T-helper 2 cell (primary cell): ENCODE data around the gene RNF5.
"Not testable (repeated sequence)": the region's sequence is repeated elsewhere in the genome, so short reads cannot be mapped to it uniquely, and the experiment has no call there.

Source experiments
- DNase-seq, 5 experiments: peaks; one replicate each; pipeline versions ENCODE4 v3.0.0 to v3.0.0-alpha.2; 2012 to 2022

Gene RNF5

DNA sequence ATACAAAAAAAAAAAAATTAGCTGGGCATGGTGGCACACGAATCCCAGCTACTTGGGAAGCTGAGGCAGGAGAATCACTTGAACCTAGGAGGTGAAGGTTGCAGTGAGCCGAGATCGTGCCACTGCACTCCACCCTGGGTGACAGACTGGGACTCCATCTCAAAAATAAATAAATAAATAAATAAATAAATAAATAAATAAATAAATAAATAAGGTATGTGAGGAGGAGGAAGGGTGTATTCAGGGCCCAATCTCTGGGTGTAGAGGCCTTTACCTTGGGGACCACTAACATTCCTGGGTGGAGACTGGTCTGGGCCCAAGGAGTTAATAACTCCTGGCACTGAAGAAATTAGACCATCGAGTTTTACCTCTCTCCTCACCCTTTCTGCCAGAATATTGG is 33.2 kb downstream of the RNF5 start:
- DNase-seq = not testable (repeated sequence)

DNA sequence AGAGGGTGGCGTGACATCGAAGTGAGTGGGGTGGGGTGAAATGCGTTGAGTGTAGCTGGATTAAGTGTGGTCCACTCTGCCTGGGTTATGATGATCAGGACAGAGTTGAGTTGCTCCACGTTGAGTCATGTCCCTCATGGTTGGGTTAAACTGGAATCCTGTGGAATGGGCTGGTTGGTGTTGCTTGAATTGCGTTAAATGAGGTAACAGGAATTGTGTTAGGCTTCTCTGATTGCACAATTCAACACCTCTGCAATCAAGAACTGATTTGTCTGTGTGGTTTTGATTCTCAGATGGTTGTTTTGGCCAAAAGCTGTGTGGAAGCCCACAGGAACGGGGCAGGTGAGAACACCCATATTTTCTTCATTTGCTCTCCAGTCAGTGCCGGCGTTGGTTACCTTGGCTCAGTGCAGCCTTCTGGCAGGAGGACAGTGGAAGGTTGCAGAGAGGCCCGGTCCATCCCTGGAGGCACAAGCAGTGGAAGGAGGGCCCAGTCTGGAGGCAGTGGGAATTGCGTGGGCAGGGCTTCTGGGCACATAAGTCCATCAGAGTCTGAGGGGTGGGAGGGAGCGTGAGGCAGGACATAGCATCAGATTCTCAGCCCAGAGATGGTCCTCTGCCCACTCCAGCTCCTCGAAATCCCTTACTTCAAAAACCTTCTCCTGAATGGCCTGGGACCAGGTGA is 34.0 kb downstream of the RNF5 start:
- no peak for DNase-seq

DNA sequence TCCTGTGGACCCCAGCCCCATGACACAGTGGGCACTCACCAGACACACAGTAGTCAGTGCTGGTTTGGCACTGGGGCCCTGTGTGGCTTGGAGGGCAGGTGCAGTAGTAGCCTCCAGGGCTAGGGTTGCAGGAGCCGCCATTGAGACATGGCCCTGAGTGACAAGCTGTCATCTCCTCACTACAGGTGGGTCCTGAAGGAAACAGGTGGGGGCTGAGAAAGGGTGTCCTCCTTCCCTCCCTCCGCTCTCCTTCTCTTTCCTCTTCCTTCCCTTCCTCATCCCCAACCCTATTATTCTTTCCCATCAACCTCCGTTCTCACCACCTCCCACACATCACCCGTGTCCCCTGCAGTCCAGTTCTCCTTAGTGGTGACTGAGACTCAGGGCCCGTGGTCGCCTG is 35.4 kb downstream of the RNF5 start:
- no peak for DNase-seq

DNA sequence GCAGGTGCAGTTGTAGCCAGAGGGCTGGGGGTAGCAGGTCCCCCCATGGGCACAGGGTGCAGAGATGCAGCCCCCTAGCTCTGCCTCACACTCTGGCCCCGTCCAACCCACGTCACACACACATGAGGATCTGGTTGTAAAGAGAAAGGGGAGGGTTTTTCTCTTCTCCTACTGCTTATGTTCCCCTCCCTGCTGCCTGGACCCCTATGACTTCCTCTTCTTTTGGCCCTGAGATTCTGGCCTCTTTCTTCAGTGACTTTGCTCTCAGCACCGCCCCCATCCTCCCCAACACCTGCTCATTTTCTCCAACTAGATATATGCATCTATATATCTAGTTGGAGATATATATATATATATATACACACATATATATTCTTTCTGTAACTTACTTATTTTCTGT is 35.9 kb downstream of the RNF5 start:
- DNase-seq = no peak

DNA sequence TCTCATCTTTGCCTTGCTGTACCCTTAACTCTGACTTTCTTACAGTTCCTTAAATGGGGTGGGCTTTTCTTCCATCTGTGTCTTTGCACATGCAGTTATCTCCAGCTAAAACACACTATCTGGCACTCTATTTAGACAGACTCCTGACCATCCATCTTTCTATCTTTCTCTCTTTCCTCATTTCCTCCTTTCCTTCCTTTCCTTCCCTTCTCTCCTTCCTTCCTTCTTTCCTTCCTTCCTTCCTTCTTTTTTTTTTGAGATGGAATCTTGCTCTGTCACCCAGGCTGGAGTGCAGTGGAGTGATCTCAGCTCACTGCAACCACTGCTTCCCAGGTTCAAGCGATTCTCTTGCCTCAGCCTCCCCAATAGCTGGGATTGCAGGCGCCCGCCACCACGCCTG is 37.4 kb downstream of the RNF5 start:
- DNase-seq = no peak

DNA sequence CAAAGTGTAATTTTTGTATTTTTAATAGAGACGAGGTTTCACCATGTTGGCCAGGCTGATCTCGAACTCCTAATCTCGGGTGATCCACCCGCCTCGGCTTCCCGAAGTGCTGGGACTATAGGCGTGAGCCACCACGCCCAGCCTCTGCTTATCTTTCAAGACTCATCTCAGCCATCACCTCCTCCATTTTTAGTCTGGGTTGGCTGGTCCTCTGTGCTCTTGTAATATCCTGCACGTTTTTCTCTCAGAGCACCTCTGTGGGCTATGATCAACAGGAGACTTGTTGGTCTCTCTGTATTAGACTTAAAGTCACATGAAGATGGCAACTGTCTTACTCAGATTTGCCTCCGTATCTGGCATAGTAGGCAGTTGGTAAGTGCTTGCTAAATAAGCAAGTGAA is 38.1 kb downstream of the RNF5 start:
- no peak for DNase-seq

DNA sequence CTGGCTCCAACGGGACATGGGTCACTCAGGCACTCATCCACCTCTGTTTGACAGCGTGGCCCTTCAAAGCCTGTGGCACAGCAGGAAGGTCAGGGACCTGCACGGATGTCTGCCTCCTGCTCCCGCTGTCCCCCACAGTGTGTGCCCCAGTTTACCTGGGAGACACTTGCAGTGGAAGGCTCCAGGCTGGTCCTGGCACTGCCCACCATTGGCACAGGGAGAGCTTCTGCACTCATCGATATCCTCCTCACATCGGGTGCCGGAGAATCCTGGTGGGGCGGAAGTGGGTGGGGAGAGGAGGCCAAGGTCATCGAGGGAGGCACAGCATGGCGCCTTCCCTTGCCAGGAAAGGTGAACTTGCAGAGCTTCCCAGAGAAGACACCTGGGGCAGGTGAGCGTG is 38.8 kb downstream of the RNF5 start:
- no peak for DNase-seq

DNA sequence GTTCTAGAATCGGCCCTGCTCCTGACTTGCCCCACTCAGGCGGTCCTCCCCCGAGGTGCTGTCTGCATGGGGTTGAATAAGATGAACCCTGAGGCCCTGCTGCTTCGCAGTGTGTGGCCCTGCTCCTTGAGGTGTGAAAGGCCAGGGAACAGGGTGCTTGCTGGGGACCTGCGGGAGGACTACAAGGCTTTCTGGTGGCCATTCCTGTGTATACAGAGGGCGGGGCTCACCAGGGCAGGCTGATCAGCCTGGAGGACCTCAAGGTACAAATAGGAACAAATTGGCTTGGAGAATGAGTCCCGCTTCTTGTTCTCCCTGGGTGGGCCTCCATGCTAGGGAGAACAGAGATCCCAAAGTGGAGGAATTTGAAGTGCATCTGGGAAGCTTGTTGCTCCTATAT is 40.0 kb downstream of the RNF5 start:
- DNase-seq = no peak

DNA sequence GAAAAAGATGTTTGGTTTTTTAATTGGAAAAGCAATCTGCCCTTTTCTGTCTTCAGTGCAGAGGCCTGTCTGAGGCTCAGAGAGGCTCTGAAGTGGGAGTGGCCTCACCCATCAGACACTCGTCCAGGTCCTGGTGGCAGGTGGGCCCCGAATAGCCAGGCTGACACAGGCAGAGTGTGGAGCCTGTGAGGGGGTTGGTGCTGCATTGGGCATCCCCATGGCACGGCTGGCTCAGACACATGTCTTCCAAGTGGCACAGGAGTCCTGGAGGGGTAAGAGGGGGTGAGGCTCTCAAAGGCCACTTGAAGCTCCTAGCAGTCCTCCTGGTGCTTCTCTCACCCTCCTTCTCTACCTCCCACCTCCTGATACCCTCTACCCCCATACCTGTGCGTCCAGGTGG is 41.8 kb downstream of the RNF5 start:
- no peak for DNase-seq

DNA sequence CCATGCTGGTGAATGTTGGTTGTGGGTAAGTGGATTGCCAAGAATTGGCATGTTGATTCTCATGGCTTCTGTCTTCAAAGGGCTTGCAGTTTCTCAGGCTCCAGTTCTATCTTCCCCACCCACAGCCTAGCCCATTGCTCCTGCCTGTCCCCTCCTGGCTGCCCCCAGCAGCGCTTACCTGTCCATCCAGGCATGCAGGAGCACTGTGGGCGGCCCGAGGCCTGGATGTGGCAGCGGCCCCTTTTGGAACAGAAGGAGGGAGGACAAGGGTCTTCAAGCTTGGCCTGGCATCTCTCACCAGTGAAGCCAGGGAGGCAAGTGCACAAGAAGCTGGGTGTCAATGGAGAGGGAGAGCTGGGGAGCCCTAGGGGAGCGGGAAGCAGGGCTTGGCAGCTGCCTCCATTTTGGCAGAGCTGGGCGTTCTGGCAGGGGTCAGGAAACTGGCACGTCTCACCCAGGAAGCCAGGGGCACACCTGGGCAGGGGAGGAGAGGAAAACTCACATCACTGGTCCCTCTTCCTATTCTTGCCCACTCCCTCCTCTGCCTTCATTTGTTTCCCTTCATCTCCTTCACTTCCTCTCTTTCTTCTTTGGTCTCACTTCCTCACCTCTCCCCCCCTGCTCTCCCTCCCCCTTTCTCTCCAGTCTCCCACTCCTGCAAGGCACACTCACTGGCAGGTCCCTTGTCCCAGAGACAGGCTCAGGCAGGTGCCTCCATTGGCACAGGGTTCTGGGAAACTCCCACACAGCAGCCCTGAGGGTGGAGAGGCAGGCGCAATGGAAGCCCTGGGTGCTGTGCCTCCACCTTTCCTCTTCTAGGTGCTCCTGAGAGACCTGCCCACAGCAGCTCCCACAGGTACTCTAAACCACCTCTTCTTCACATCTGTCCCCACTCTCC is 44.4 kb downstream of the RNF5 start:
- no peak for DNase-seq

DNA sequence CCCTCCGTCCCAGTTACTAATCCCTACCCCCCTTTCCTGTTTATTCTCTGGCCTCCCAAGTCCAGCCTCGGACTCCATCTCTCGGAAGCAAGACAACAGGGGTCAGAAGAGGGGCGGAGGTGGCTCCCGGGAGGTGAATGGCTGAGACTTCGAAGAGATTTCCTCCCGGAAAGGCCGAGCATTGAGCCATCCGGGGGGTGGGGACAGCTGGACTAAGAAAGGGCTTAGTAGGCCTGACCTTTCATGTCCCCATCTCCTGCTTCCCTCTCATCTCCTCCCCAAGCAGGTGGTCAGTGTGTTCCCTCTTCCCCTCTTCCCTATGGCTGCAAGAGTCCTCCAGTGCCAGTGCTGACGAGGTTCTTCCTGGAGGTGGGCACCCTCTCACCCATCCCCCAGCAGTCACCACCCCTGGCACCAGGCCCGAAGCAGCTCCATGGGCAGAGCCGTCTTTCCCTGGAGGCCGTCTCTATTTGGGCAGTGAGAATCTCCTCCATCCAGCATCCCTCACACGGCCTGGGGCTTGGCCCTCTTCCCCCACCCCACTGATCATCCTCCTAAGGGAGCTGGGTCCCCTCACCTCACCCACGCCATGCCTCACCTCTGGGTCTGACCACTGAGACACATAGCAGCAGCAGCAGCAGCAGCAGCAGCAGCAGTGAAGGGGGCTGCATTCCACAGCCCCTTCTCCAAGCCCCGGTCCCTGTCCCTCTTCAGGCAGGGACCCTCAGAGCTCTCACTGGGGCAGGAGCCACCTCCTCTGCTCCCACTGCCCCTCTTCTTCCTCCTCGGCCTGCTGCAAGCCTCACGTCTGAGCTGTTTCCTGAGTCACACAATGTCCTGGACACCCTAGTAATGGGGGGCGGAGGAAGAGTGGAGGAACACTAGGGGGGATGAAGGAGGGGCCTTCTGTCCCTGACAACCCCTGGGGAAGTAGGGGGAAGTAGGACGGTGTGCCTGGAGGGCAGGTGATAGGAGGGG is 45.3 kb downstream of the RNF5 start, which contains the start of gene NOTCH4:
Gene NOTCH4 (minus strand): TSS at position 810 of the 978 bp plus-strand sequence. CDS start 139 bp downstream, at position 671.
- no peak for DNase-seq

DNA sequence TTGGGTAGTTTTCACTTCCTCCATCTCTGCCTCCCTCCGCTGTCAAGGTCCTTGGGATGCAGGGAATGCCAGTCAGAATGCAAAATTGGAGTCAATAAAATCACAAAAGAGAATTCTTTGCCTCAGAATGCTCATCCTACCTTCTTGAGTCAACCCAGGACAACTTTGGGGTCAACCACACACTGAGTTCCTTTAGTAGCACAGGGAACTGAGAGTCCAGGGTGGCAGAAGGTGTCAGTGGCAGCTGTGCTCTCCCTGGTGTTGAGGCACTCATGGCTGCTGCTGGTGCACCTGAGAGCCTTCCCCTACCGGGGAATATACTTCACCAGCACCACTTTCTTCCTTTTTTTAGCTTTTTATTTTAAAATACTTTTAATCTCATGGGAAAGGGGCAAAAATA is 46.5 kb downstream of the RNF5 start:
- no peak for DNase-seq

DNA sequence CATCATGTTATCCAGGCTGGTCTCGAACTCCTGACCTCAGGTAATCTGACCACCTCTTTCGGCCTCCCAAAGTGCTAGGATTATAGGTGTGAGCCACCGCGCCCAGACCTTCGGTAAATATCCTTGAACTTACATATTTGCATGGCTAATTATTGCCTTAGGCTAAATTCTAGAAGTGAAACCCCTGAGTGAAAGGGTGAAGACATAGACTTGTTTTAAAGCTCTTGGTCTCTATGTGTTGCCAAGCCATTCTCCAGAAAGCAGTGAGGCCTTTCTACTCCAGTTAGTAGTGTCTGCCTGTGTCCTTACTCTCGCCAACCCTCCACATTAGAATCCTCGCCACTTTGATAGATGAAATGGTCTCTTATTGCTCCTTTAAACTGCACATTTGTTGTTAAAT is 48.2 kb downstream of the RNF5 start:
- no peak for DNase-seq
